Measurements from ENCODE around the gene KAT8.

The KAT8 gene

GRCh38 chr16:31108035-31108793 lies 9.2 kb upstream of the KAT8 start, which contains the start of gene BCKDK:
Gene BCKDK, plus strand, starts transcription at chr16:31108386. Its CDS starts 838 bp downstream, at chr16:31109224.
- peak; percentile 57 to 75 (median 68) for DNase-seq (ENCODE audit: low read depth in 3 of 3)

DNA sequence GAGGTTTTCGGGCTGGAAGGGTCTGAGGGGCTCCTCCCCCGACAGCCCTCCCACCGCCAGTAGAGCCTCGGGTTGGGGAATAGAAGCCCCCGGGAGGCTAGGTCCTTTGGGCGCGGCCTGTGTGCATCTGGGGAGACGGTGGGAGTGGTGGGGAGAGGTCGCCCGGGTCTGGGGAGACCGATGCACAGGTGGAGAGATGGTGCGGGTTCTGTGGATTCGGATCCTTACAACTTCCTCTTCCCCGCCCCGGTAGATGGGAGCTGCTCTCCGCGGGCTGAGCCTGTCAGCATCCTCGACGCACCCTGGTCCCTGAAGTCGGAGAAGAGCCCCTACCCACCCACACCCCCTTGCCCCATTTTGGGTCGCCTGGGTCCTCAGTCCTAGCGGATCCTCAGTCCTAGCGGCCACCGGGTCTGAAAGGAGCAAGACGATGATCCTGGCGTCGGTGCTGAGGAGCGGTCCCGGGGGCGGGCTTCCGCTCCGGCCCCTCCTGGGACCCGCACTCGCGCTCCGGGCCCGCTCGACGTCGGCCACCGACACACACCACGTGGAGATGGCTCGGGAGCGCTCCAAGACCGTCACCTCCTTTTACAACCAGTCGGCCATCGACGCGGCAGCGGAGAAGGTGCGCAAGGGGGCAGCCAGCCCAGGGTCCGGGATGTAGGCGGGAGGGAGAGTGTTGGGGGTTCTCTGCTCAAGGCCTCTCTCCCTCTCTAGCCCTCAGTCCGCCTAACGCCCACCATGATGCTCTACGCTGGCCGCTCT lies 8.5 kb upstream of the KAT8 start:
- no peak for DNase-seq (ENCODE audit: low read depth in 3 of 3)

GRCh38 chr16:31109622-31110021 lies 7.8 kb upstream of the KAT8 start:
- DNase-seq (ENCODE audit: low read depth in 3 of 3): no peak

DNA sequence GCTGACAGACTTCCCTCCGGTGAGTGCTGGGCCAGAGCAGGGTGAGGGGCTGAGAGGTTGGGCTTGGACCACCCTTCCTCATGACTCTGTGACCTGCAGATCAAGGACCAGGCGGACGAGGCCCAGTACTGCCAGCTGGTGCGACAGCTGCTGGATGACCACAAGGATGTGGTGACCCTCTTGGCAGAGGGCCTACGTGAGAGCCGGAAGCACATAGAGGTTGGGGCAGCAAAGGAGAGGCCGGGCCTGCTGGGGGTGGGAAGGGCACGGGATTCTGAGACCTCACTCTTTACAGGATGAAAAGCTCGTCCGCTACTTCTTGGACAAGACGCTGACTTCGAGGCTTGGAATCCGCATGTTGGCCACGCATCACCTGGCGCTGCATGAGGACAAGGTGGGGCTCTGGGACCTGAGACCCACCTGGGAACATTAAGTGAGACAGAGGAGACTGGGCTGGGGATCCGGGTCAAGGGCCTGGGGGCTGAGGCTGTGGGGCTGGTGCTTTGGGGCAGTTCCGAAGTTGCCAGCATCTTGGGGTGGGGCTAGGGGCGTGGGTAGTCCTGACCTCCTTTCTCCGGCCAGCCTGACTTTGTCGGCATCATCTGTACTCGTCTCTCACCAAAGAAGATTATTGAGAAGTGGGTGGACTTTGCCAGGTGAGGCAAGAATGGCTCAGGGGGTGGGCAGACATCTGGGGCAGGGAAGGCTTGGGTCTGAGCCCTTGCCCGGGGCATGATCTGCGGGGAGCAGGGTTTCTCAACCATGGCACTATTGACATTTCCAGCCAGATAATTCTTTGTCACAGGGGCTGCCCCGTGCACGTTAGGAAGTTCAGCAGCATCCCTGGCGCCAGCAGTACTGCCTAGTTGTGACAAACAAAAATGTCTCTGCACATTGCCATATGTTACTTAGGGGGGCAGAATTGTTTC lies 7.1 kb upstream of the KAT8 start:
- DNase-seq (ENCODE audit: low read depth in 3 of 3): no peak

GRCh38 chr16:31111881-31112466 lies 5.5 kb upstream of the KAT8 start:
- DNase-seq (ENCODE audit: low read depth in 3 of 3): no peak

GRCh38 chr16:31112711-31113110 lies 4.8 kb upstream of the KAT8 start:
- DNase-seq (ENCODE audit: low read depth in 3 of 3): no peak

GRCh38 chr16:31113121-31114120 lies 4.0 kb upstream of the KAT8 start:
- DNase-seq (ENCODE audit: low read depth in 3 of 3): no peak

- DNase-seq (ENCODE audit: low read depth in 3 of 3): no peak
These were observed 3.0 kb upstream of the KAT8 start for GRCh38 chr16:31114468-31114867.

DNA sequence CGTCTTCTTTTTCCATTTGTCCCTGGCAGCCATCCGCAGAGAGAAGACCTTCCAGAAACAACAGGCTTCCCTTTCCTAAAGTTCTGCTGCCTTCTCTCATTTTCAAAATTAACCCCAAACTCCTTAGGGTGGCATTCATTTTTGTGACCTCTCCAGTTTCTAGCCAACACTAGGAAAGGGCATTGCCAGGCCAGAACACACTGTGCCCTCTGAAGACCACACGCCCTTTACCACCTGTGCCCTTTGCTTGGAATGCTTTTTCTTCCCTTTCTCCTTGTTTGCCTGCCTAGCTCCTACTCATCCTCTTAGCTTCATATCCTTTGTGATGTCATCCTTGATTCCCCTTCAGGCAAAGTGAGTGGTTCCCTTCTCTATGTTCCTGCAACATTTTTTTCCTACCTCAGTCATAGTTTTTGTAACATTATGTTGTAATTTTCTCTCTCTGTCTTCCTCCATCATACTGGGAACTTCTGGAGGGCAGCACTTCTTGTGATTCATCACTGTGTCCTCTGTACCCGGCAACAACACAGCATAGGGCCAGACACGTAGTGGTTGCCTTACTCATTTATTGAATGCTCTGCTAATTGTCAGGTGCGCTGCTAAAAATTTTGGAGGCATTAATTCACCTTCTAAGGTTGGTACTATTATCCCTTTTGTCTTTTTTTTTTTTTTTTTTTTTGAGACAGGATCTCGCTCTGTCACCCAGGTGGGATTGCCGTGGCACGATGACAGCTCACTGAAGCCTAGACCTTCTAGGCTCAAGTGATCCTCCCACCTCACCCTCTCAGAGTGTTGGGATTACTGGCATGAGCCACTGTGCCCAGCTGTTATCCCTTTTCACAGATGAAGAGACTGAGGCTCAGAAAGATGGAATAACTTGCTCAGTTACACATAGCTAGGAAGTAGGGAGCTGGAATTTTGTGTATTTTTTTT lies 1.0 kb downstream of the KAT8 start:
- no peak for DNase-seq (ENCODE audit: low read depth in 3 of 3)

DNA sequence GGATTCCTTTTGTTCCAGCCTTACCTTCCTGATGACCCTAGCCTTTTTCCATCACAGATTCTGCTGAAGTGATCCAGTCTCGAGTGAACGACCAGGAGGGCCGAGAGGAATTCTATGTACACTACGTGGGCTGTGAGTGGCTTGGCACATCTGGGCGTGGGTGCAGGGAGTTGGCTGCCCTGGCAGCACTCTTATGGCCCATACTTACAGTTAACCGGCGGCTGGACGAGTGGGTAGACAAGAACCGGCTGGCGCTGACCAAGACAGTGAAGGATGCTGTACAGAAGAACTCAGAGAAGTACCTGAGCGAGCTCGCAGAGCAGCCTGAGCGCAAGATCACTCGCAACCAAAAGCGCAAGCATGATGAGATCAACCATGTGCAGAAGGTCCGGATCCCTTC lies 2.7 kb downstream of the KAT8 start:
- DNase-seq (ENCODE audit: low read depth in 3 of 3): no peak

GRCh38 chr16:31125844-31126243 lies 8.4 kb downstream of the KAT8 start:
- DNase-seq (ENCODE audit: low read depth in 3 of 3): no peak

GRCh38 chr16:31127182-31127581 lies 9.7 kb downstream of the KAT8 start:
- no peak for DNase-seq (ENCODE audit: low read depth in 3 of 3)

GRCh38 chr16:31128711-31129567 lies 11.5 kb downstream of the KAT8 start:
- no peak for DNase-seq (ENCODE audit: low read depth in 3 of 3)

DNA sequence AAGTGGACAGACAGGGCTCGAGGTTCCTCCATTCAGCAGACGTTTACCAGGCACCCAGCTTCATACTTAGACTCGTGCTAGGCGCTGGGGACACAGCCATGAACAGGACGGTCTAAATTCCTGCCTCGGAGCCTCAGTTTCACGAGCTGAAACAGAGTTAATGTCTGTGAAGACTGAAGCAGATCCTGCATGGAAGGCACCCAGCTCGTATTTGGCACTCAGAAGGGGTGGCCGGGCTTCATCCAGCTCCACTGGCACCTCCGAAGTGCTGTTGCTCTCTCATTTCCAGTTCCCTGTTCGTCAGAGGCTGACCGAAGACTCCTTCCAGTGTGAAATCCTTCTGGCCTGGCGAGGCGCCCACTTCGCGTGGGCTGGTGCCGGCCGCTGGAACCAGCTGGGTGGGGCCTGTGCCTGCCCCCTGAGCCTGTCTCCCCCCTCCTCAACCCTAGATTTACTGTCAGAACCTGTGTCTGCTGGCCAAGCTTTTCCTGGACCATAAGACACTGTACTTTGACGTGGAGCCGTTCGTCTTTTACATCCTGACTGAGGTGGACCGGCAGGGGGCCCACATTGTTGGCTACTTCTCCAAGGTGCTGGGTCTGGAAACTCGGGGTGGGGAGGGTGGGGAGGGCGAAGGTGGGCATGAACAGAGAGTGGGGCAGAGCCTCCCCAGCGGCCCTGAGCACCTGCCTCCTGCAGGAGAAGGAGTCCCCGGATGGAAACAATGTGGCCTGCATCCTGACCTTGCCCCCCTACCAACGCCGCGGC lies 12.3 kb downstream of the KAT8 start:
- DNase-seq (ENCODE audit: low read depth in 3 of 3): no peak

GRCh38 chr16:31130336-31130891 lies 12.9 kb downstream of the KAT8 start:
- no peak for DNase-seq (ENCODE audit: low read depth in 3 of 3)

- no peak for DNase-seq (ENCODE audit: low read depth in 3 of 3)
These were observed 13.4 kb downstream of the KAT8 start for GRCh38 chr16:31130899-31131298.

- no peak for DNase-seq (ENCODE audit: low read depth in 3 of 3)
These were observed 14.0 kb downstream of the KAT8 start for GRCh38 chr16:31131416-31131815.
